Gastroesophageal sphincter (tissue), 4 donors: ENCODE data around the gene CACNA1A. TPM values are rescaled to one million over a fixed set of nuclear protein-coding genes. Genes with fewer than 3 reads are reported as not detected.
"Not testable (repeated sequence)": the region's sequence is repeated elsewhere in the genome, so short reads cannot be mapped to it uniquely, and the experiment has no call there.

Source experiments
- ATAC-seq: fragments of 150-250 bp; one replicate; pipeline ENCODE4 v1.9.1; 2016; ENCODE audit warnings: mild to moderate bottlenecking, moderate library complexity
- H3K27ac ChIP-seq, 4 donors: fragments of 200-600 bp; sonication (generic) in 3 of 4; 1 replicate in 3 of 4; 2 replicates in 1 of 4; pipeline ENCODE4 v1.5.1; 2016 to 2019
- H3K27me3 ChIP-seq: fragments of 200-600 bp; sonication (generic); one replicate; pipeline ENCODE4 v1.5.1; 2019
- H3K36me3 ChIP-seq, 2 donors: fragments of 200-600 bp; sonication (generic); one replicate each; pipeline ENCODE4 v1.5.1; 2019; ENCODE audit warnings: control low read depth in 1 of 2
- H3K4me1 ChIP-seq, 3 donors: fragments of 200-600 bp; sonication (generic); 1 replicate in 2 of 3; 2 replicates in 1 of 3; pipeline ENCODE4 v1.5.1; 2016 to 2019; ENCODE audit warnings: control low read depth in 2 of 3
- H3K4me3 ChIP-seq, 2 donors: fragments of 200-600 bp; sonication (generic); one replicate each; pipeline ENCODE4 v1.5.1; 2019; ENCODE audit warnings: mild to moderate bottlenecking in 1 of 2, moderate library complexity in 1 of 2
- H3K9me3 ChIP-seq, 3 donors: fragments of 200-600 bp; sonication (generic); one replicate each; pipeline ENCODE4 v1.5.1; 2017 to 2019; ENCODE audit warnings: control low read depth in 2 of 3
- EP300 ChIP-seq: sonication (generic); formaldehyde crosslinking; IDR thresholded peaks from one replicate; pipeline ENCODE4 v1.6.1; 2017; ENCODE audit warnings: antibody characterized with exemption, mild to moderate bottlenecking
- POLR2A ChIP-seq, 2 donors: fragments of 450-650 bp; IDR thresholded peaks; one replicate each; pipeline ENCODE4 v1.6.1; 2017; ENCODE audit warnings: antibody characterized with exemption in 2 of 2, mild to moderate bottlenecking in 2 of 2, moderate library complexity in 1 of 2
- POLR2AphosphoS5 ChIP-seq: sonication (generic); formaldehyde crosslinking; IDR thresholded peaks from one replicate; pipeline ENCODE4 v1.6.1; 2017; ENCODE audit warnings: antibody characterized with exemption
- WGBS, 2 donors: methylation state at CpG; one replicate each; pipeline ENCODE4 v1.1.5; 2018; ENCODE audit warnings: low coverage in 1 of 2; 5-methylcytosine and 5-hydroxymethylcytosine counted together
- total RNA-seq, 4 donors: library from RNA; depleted of rRNA; stranded (reverse); fragments of >200 nt; gene quantifications; one replicate each; pipeline ENCODE4 v1.1.0, GENCODE V29; 2016
- TF ChIP-seq, protein P1 (sequence below), 4 experiments: fragments of 200-600 bp in 2 of 4; fragments of 450-650 bp in 2 of 4; sonication (generic) in 1 of 4; IDR thresholded peaks; one replicate each; pipeline ENCODE4 v1.5.1; 2017 to 2019; ENCODE audit warnings: antibody characterized with exemption in 4 of 4, mild to moderate bottlenecking in 2 of 4, moderate library complexity in 2 of 4

CACNA1A gene
- total RNA-seq, 4 donors from 2014 or later, result 0.54 to 1.3 (median 0.93) TPM; not detected in 1

DNA sequence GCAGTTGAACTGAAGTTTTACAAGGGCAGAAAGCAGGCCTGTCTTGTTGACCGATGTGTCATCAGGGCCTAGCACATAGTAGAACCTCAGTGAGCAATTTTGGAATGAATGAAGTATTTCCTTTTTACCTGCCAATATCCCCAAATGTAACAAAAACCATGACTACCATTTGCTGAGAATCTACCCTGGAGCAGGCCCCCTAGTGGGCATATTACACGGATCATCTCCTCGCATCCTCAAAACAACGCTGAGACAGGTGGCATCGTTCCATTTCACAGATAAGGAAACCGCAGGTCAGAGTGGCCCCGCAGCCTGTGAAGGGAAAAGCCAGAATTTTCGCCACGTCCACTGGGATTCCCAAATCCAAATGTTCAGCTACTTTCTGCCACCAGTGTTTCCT, 77.9 kb downstream of the CACNA1A start:
- ATAC-seq, result no peak
- peaks cover 32% of the 10 kb centered on the region for H3K27me3 ChIP-seq
- H3K4me1 ChIP-seq, result no peaks in the 10 kb centered on the region
- H3K27ac ChIP-seq, result no peak overlapping the region
- TF ChIP-seq EP300 (no peak), POLR2AphosphoS5 (no peak), POLR2A (IDR thresholded peaks at IDR 0.05) (no peak)
- TF ChIP-seq, protein P1, sequence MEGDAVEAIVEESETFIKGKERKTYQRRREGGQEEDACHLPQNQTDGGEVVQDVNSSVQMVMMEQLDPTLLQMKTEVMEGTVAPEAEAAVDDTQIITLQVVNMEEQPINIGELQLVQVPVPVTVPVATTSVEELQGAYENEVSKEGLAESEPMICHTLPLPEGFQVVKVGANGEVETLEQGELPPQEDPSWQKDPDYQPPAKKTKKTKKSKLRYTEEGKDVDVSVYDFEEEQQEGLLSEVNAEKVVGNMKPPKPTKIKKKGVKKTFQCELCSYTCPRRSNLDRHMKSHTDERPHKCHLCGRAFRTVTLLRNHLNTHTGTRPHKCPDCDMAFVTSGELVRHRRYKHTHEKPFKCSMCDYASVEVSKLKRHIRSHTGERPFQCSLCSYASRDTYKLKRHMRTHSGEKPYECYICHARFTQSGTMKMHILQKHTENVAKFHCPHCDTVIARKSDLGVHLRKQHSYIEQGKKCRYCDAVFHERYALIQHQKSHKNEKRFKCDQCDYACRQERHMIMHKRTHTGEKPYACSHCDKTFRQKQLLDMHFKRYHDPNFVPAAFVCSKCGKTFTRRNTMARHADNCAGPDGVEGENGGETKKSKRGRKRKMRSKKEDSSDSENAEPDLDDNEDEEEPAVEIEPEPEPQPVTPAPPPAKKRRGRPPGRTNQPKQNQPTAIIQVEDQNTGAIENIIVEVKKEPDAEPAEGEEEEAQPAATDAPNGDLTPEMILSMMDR (IDR thresholded peaks at IDR 0.05), result no peak
- no peaks in the 10 kb centered on the region for H3K36me3 ChIP-seq
- peaks cover 0 to 28% (median 0%) of the 10 kb centered on the region in 3 donors for H3K9me3 ChIP-seq
- H3K4me3 ChIP-seq, result no peak overlapping the region
- WGBS, 2 donors, result 56 to 67% methylated on average over 5 to 9 of the region's 9 CpGs

DNA sequence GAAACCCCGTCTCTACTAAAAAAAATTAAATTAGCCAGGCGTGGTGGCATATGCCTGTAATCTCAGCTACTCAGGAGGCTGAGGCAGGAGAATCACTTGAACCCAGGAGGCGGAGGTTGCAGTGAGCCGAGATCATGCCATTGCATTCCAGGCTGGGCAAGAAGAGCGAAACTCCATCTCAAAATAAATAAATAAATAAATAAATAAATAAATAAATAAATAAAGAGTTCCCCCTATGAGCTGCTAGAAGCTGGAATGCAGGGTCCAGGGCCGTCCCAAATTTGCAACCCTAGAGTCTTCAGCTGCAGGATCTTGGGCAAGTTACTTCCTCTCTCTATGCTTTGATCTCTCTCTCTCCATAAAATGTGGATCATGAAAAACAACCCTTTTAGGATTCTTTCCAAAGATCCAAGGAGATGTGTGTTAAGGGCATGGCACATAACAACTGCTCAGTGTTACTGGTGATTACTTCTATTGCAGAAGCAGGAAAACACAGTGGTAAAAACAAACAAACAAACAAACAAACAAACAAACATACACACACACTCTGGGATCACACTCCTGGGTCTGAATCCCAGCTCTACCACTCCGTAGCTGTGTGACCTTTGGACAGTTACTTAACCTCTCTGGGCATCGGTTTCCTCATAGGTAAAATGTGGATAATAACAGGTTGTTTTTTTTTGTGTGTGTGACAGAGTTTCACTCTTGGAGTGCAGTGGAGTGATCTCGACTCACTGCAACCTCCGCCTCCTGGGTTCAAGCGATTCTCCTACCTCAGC, 78.8 kb downstream of the CACNA1A start:
- Histone ChIP-seq H3K4me1 (no peaks in the 10 kb centered on the region), H3K9me3 (peaks cover 0 to 37% (median 0%) of the 10 kb centered on the region in 3 donors), H3K36me3 (no peaks in the 10 kb centered on the region), H3K27me3 (peaks cover 32% of the 10 kb centered on the region), H3K4me3 (no peak overlapping the region), H3K27ac (no peak overlapping the region)
- ATAC-seq, result no peak
- TF ChIP-seq, protein P1 (IDR thresholded peaks at IDR 0.05), result no peak
- TF ChIP-seq EP300 (no peak), POLR2AphosphoS5 (no peak), POLR2A (IDR thresholded peaks at IDR 0.05) (no peak)
- 82 to 84% methylated on average over 3 to 4 of the region's 11 CpGs for WGBS, 2 donors

- H3K27me3 ChIP-seq, result peaks cover 28% of the 10 kb centered on the region
- WGBS, 2 donors, result 85 to 94% methylated on average over 2 of the region's 3 CpGs
- H3K4me1 ChIP-seq, H3K4me3 ChIP-seq, H3K36me3 ChIP-seq, H3K27ac ChIP-seq, ATAC-seq: not testable (repeated sequence)
- peaks cover 0 to 53% (median 0%) of the 10 kb centered on the region in 3 donors for H3K9me3 ChIP-seq
These were observed 80.4 kb downstream of the CACNA1A start for GRCh38 chr19:13425875-13426274.

GRCh38 chr19:13425151-13425550, 81.1 kb downstream of the CACNA1A start:
- peaks cover 21% of the 10 kb centered on the region for H3K27me3 ChIP-seq
- 60 to 63% methylated on average over 1 to 2 of the region's 3 CpGs for WGBS, 2 donors
- TF ChIP-seq POLR2A (IDR thresholded peaks at IDR 0.05) (no peak), EP300 (no peak), POLR2AphosphoS5 (no peak)
- TF ChIP-seq, protein P1 (IDR thresholded peaks at IDR 0.05), result no peak
- ATAC-seq, result no peak
- H3K36me3 ChIP-seq, result no peaks in the 10 kb centered on the region
- H3K4me3 ChIP-seq, result no peak overlapping the region
- H3K4me1 ChIP-seq, result no peaks in the 10 kb centered on the region
- peaks cover 0 to 60% (median 0%) of the 10 kb centered on the region in 3 donors for H3K9me3 ChIP-seq
- H3K27ac ChIP-seq, result no peak overlapping the region

GRCh38 chr19:13420780-13421179, 85.5 kb downstream of the CACNA1A start:
- peaks cover 3% of the 10 kb centered on the region for H3K27me3 ChIP-seq
- H3K9me3 ChIP-seq, result peaks cover 0 to 48% (median 0%) of the 10 kb centered on the region in 3 donors
- H3K27ac ChIP-seq, result no peak overlapping the region
- no peaks in the 10 kb centered on the region for H3K4me1 ChIP-seq
- no peaks in the 10 kb centered on the region for H3K36me3 ChIP-seq
- H3K4me3 ChIP-seq, result no peak overlapping the region
- ATAC-seq, result no peak
- TF ChIP-seq EP300 (no peak), POLR2AphosphoS5 (no peak), POLR2A (IDR thresholded peaks at IDR 0.05) (no peak)
- TF ChIP-seq, protein P1 (IDR thresholded peaks at IDR 0.05), result no peak
